NCI-H526 (cell line): ENCODE measurements around the gene ABCA1.

ENCODE experiments used
- DNase-seq, 2 experiments: peaks; one replicate each; lab custom pipeline; 2025; lab: John Stamatoyannopoulos, UW

The ABCA1 gene

DNA sequence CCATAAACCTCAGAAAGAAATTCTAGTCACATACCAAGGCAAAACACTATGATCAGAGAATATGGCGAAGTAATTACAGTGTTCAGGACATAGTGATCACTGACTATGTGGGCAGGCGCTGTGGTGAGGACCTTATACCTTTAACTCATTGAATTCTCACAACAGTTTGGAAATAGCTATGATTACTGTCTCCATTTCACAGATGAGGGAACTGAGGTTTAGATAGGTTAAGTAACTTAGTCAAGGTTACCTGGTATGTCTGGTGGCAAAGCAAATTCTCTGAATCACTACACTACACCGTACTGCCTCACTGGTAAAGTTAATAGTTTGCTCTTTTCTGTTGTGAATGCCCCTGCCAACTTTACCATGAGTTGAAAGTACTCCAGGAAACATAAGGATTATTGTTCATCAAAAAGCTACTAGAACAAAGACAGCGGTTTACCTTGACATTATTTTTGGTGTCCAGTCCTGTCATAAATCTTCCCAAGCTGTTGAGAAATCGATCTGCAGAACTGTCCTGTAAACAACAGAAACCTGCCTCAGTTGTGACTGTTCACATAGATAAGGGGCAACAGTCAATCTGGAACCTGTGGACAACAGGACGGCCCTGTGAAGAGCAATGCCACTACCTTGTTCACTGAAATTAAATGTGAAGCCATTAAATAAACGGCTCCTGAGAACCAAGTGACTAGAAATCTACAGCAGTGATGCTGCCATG is 127.7 kb downstream of the ABCA1 start:
- no peak for DNase-seq

DNA sequence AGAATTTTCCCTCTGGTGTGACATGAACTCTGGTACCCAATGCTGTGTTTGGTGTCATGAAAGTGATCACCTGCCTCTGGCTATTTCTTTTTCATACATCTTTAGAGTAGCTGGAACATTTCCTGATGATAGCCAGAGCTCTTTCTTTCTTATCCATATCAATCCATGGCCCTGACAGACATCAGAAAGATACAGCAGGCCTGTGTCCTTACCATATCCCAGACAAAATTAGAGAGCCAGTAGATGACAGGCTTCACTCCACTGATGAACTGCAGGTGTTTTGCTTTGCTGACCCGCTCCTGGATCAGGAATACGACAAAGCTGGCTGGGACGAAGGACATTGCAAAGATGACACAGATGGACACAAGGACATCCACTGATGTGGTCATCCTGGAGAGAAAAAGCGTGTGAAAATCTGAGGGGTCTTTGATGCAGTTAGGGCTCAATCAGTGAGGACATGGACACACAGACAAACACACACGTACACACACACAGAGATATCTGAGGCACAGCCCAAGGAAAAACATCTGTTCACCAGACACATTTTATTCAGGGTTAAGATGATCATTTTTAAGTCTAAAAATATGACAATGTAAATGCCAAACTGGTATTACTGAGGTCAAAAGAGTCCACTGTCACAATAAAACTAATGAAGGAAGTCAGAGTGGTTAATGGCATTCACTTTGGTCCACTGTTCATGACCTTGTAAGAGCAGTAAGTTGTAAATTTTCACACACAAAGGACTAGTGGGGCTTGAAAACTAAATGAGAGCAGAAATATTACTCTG is 129.6 kb downstream of the ABCA1 start:
- no peak for DNase-seq

DNA sequence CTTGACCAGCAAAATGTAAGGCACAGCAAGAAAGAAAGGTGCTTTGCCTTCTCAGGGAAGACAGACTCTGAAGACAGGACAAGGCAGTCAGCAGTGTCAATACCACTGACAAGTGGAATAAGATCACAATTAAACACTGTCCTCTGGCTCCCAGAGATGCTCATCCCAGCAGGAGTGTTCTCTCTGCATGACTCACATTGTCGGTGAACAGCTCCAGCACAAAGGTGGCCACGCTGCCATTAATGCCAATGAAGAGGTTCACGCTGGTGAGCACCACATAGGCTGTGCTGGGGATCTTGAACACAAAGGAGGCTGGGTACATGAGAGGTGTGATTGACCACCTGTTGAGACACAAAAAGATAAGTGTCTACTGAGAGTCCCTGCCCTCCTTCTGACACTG is 132.1 kb downstream of the ABCA1 start:
- DNase-seq: no peak

DNA sequence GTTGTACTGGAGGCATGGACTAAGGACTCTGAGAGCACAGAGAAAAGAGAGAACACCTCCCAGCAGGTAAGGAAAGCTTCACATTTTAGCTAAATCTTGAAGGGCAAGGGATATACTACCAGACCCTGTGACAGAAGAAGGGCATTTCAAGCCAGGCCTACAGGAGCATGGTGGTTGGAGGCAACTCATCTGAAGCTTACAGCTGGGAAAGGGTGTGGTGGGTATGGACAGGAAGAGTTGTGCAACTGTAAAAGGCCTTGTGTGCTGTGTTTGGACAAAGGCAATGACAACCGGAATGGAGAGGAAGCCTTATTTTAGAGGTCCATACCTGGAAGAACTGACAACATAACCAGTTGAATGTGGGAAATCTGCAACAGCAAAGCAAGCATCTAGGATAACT is 132.9 kb downstream of the ABCA1 start:
- DNase-seq: no peak

DNA sequence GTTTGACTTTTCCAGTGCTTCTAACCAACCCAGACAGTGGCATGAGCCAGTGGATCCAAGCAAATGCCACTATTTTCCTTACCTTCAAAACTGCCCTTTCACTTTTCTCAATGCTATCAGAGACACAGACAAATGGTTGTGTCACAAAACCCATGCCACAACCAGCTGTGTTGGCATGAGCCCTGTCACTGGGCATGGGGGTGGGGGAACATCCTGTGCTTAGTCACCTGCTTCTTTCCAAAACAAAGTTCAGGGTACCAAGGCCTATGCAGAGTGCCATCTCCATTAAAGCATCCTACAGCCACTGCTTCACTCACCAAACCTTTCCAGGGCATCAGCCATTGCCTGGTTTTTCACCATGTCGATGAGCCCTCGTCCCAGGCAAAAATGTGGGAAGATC is 133.9 kb downstream of the ABCA1 start:
- DNase-seq: no peak

DNA sequence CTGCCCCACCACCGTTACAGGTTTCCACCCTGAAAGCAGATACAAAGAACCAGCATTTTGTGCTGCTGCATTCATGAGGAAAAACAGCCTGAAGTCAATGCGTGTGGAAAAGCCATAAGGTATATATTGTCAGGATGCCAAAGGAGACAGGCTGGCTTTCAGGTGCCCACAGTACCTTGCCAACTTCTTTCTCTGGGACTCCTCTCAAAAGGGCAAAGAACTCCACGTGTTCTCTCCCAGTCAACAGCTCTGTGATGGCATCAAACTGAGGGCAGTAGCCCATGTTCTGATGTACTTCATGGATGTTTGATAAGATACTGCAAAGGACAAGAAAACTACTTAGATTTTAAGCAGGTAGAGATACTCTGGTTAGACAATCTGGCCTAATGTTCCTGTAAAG is 139.7 kb downstream of the ABCA1 start:
- no peak for DNase-seq

DNA sequence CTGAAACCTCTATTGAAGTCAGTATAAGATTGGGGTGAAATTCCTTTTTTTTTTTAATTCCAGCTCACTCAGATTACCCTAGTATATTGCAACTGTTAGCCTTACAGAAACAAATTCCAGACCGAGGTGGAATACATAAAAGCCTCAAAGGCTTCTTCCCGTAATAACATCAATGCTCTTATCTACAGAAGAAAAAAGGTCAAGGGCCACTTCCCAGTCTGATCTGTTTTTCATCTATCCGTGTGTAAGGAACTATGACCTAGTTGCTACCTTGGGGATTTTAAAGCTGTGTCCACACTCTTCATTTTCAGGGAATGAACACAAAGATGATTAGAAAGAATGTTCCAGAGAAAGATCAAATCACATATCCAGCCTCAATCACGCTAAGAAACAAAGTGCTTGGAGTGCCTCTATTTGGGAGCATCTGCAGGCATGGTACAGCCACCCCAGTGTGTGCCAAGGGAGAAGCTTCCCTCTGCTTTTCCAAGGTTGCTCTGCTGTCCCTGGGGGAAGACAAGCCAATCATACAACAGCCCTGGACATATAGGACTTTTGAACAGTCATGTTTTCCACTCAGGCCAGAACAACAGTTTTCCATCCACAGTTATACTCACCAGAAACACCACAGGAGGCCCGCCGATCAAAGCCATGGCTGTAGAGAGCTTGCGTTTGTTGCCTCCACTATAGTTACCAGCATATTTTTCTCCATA is 140.5 kb downstream of the ABCA1 start:
- DNase-seq: no peak

DNA sequence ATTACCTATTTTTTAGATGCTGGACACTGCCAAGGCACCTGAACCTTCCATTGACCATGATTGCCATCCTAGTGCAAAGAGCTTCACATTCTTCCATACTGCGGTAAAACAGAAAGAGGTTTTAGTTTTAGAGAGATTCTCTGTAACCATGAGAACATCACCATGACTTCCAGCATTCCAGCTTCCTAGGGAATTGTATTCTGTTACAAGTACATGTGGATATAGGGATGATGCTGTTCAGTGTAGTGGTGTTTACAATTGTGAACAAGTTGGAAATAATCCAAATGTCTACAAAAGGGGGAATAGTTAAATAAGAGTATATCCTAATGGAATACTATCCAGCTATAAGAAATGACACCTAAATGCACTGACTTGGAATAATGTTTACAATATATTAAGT is 141.7 kb downstream of the ABCA1 start:
- no peak for DNase-seq

DNA sequence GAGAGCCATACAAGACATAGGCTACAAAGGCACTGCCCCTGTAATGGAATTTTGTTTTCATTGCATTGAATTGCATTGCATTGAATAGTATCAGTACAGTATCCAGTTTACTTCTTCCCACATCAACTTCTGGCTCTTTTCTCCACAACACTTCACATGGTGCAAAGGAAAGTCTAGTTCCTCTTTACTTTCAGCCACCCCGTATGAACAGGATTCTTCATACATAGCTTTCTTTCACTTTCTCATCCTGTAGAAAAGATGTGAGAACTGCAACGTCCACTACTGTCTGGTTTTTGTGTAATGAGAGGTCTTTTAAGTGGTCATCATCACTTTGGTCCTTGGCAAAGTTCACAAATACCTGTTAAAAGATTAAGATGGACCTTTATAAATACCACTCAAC is 143.9 kb downstream of the ABCA1 start:
- DNase-seq: no peak

DNA sequence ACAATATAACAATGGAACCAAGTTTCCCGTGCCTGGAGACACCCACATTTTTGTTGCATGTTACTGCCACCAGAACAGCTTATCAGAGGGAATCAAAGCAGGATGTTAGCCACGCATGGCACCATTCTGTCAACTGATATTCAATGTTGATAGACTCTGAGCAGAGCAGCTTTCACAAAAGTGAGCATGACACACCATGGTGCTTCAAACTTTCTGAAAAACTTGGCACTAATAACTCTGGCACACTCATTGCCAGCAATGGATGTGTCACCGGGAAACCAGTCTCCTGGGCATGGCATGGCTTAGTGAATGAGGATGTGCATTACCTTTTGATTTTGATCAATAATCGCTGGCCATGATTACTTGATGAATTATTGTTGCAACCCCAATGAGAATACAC is 144.4 kb downstream of the ABCA1 start:
- DNase-seq: no peak

DNA sequence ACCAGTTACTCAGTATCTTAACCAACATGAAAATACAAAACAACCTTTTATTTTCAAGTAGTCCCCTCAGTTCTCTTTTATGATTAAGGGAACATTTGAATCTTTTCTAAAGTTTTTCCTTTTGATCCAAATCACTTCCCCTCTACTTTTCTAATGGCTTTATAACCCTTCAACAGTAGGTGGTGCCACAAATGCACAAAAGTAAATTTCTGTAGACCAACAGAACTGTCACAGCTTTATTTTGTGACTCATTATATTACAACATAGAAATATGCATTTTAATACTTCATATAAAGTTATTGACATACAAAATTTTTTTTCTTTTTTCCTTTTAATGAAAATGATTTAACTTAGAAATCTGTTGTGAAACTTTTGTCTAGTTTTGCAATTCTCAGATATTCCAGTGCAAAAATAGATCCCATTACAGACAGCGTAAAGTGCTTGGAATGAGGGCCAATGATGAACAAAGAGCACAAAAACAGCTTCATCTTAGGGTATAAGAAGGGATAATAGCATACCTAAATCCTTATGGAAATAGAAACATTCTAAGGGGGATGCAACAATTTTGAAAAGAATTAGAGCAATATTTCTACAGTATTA is 147.1 kb downstream of the ABCA1 start:
- DNase-seq: peak in 1 of 2 experiments; percentile 19

DNA sequence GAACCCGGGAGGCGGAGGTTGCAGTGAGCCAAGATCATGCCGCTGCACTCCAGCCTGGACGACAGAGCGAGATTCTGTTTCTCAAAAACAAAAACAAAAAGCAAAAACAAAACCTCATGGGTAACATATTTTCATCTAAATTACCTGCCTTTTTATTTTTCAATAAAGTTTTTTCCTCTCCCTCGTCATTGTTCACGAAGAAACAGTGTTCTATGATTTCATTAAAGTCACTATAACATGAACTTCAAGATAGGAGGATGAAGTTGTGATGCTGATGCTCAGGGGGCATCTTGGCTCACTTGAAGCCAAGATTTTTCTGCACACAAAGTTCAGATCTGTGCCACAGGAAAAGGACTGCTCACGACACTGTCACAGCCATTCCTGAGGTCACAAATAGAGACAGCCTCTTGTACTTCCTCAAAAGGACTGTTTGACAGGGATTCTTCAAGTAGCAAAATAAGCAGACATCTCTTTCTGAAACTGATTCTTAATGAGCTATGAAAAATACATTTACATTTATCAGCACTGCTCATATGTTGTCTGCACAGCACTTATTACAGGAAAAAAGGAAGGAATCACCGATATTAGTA is 147.9 kb downstream of the ABCA1 start:
- DNase-seq: no peak

DNA sequence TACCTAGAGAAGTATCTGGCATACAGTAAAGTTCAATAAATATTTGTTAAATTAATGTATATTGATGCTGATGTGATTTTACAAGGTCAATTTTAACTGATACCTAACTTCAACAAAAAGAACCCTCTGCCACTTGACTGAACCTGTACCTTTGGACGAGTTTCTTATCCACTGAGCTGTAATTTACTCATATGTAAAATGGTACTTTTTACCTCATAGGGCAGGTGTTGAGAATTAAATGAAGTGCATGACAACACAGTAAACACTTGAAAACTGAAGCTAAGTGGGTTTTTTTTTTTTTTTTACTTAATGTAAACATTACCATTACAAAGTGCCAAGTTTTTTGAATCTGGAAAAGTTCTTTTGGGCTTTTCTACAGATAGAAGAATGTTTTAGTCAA is 148.6 kb downstream of the ABCA1 start:
- DNase-seq: no peak

DNA sequence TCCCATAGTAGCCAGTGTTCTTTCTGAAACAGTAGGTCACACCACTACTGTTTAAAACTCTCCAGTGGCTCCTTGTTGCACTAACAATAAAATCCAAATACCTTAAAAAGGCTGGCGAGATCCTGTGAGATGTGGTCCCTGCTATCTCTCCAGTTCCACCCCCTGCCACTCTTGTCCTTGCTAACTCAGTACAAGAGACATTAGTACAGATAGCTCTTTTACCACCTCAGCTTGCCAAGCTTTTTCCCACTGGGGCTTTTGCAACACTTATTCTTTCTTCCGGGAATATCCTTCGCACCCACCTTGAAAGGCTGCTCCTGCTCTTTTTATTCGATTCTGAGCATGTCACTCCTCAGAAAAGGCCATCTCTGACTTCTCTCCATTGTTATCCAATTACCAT is 149.2 kb downstream of the ABCA1 start:
- DNase-seq: no peak

DNA sequence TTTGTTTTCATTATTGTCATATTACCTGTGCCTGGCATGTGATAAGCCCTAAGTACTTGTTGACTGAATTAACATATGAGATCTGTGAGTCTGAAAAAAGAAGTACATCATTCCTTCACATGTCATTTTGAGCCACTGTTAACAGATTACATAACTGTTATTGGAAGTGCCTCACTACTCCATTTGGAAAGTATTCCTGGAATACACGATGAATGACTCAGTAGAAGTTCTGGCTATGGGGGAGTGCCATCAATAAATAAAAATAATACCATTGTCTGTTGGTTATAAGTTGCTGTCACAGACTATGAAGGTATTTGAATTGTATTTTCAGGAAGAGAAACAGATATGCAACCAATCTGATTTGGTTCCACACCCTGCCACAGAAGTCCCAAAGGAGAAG is 151.2 kb downstream of the ABCA1 start:
- no peak for DNase-seq

DNA sequence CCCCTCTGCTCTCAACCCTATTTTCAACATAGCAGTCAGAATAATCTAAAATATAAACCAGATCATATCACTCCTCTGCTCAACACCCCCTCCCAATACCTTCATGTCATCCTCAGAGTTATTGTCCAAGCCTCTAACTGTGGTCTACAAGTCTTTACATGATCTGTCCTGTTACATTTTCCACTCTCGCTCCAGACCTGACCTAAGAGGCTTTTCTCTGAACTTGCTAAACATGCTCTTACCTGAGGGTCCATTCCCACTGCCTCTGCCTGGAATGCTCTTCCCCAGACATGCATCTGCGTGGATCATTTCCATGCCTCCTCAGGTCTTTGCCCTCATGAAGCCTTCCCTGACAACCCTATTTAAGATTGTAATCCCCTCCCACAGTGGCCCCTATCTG is 152.0 kb downstream of the ABCA1 start:
- no peak for DNase-seq

DNA sequence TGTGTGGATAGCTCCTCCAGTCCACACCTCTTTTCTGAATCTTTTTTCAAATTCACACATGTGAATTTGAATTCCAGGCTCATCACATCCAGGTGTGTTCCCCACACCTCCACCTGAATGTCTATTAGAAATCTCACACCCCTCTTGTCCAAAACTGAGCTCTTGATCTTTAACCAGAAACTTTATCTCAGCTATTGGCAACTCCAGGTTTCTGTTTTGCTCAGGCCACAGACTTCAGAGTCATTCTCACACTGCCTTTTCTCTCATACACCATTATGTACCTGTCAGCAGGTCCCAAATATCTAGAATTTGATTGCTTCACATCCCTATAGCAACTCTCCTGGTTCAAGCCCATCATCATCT is 152.4 kb downstream of the ABCA1 start:
- no peak for DNase-seq

DNA sequence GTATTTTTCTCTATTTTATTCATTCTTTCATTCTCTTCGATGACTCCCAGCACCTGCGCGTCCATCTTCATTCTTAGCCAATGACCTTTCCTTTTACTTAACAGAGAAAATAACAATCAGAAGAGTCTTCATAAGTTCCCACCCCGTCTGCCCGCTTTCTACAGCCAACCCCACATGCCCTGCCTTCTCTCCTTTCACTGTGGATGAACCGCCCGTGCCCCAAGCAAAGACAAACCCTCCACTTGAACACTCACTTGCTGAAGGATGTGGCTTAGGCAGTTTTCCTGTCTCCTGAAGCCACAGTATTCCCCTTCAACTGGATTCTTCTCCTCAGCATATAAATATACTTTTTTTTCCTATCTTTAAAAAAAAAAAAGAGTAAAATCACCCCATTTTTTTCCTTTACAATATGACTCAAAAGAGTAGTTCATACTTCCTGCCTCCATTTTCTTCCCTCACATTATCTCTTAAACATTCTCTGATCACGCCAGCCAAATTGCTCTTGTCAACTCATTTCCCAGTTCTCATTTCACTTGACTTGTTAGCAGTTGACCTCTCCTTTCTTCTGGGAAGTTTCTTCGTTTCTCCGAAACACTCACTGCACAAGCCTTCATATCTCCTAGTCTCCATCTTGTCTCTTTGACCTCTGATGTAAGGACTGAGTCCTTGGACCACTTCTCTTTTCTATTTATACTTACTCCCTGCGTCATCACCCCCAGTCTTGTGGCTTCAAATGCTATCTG is 153.0 kb downstream of the ABCA1 start:
- DNase-seq: no peak

DNA sequence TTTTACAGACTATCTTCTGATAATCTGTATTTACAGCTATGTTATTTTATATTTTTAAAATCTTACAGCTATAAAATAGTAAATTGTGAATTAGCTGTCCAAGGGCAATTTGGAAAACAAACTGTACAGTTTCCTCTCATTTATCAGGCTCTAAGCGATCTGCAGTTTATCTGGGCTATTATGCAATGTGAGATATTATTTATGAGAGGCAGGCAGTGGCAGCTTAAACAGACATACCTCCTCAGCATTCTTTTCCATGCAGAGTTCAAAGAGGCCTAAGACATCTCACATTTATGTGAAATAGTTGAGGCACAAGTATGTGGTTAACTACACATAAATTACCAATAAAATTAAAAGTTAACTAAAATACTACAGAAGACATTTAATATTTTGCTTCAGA is 153.8 kb downstream of the ABCA1 start:
- DNase-seq: no peak

DNA sequence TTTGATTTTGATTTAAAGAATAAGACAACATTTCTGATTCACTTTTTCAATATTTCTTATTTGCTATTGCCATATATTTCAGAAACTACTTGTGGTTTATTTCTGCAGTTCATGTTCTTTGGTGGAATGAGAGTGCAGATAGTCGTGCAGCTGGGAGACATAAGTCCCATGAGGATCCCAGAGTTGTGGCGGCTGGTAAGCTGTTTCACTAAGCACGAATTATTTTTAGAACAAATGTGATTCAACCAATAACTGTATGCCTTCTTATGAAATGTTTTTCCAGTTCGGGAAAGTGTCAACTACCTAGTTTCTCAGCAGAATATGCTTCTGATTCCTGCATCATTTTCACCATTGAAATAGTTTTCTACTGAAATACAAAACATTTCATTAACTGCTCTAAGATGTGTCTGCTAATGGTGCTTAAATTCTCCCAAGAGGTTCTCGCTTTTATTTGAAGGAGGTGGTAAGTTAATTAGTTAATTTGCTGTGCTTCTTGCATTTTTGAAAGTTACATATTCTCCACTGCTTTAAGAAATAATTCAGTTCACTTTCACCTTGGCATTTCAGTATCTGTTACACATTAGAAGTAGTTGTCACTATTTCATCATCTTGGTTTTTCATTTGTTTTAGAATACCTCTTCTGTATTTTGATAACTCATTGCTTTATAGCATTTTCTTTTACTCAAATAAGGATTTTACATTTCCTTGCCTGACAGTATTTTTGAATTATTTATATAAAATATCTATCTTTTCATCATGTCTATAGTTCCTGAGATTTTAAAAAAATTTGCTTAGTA is 155.0 kb downstream of the ABCA1 start:
- no peak for DNase-seq

DNA sequence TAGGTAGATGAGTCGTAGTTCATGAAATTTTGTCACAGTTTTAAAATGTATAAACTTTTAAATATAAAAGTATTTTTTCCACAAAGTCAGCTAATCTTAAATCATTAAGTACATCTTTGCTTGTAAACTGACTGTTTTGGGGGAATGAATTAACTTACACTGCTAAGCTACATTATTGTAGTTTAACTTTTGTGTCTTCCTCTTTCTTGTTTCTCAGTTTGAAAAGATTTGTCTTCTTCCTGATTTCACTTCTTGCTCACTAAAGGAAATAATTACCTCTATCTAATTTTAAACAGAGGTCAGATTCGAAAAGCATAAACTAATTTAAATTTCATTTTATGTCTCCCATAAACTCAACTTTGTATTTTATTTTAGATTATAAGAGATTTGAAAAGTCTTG is 158.3 kb downstream of the ABCA1 start:
- no peak for DNase-seq
